Stimulated activated CD4-positive, alpha-beta T cell treated with anti-CD3 and anti-CD28 coated beads, Interleukin-1b, Interleukin-23, amount 100 ng/mL, for 24 hours (primary cell): ENCODE results near the gene VASP.

Source experiments
- DNase-seq, 4 experiments: peaks; one replicate each; pipeline ENCODE4 v3.0.0-alpha.2; 2020; ENCODE audit warnings: low read depth in 4 of 4, low spot score in 1 of 4

The VASP gene

DNA sequence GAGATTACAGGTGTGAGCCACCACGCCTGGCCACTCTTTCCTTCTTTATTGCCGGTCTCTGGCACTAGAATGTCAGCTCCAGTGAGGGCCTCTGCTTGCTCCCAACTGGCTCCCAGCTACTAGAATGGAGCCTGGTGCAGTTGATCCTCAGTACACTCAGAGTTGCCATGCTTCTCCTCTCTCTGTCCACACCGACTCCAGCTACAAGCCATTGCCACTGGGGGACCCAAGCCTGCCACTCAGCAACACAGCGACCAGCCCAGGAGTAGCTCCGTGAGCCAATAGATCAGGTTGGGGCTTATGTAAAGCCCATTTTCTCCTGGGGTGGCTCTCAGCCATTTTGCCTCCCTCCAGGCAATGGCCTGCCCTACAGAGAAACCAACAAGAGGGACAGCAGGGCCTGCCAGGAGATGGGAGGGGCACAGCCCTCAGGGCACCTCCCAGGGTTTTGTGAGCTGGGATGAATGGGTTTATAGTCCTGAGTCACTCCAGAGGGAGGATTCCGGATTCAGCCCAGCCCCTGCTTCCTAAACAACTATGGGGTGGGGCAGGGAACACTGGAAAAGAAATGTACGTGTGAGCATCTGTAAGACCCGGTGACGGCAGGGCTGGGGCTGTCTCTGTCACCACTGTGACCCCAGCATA, 40.8 kb downstream of the VASP start:
- DNase-seq, result no peak

DNA sequence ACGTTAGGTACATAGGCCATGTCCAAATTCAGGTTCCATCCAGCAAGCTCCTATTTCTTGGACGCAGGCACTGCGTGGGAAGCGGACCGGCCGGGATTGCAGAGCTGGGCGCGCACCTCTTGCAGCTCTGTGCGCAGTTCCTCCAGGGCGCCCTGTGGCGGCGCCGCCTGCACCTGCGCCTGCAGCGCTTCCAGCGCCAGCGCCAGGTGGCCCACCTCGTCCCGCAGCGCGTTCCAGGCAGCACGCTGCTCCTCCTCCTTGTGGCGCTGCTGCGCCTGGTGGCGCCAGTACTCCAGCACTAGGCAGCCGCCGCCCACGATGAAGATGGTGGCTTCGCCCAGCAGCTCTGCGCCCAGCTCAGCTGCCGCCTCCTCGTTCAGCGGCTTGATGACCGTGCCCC, 46.2 kb downstream of the VASP start:
- no peak for DNase-seq

DNA sequence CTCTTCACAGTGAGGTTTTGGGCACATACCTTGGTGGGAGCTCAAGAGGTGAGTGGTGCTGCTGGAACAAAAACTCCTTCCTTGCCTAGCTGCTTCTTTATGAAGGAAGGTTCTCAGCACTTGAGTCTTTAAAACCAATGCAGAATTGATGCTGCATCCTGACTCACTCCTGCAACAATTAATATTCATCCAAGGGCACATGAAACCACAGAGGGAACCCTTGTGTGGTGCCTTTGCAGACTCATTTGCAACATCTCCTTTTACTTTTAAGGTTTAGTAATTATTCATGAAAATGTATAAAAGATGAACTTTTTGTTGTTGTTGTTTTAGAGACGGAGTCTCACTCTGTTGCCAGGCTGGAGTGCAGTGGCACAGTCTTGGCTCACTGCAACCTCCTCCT, 47.2 kb downstream of the VASP start:
- no peak for DNase-seq

DNA sequence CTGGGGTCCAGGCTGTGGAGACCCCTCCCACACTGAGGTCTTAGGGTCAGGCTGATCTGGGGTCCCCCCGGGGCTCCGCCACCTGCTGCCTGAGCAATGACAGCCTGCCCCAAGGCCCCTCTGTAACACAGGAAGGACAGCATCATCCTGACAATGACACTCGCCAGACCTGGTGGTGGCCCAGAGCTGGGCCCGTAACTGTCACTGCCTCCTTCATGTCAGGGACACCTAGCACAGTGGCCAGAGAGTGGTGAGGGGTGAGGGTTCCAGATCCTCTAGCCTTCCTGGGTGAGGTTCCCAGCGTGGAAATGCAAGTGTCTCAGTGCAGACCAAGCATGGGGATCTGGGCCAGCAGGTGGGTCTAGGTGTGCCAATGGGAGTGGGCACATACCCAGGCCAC, 49.6 kb downstream of the VASP start:
- no peak for DNase-seq

DNA sequence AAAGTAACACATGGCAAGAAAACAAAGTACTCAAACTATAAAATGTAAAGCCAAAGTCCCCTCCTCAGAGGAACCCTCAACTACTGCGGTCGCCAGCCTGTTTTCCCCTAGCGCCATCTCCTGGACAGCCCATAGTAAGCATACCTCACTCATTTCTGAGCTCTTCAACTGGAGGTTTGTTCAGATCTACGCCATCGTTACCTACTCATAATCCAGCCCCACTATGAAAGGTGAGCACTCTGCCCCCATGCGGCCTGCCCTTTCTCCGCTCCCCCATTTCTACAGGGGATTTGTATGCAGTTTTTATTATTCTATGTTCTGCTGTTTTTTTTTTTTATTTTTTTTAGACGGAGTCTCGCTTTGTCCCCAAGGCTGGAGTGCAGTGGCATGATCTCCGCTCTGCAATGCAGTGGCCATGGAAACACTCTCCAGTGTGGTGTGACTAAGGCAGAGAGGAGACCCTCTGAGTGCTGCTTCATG, 51.2 kb downstream of the VASP start:
- peak; percentile 19 to 46 (median 32) for DNase-seq

DNA sequence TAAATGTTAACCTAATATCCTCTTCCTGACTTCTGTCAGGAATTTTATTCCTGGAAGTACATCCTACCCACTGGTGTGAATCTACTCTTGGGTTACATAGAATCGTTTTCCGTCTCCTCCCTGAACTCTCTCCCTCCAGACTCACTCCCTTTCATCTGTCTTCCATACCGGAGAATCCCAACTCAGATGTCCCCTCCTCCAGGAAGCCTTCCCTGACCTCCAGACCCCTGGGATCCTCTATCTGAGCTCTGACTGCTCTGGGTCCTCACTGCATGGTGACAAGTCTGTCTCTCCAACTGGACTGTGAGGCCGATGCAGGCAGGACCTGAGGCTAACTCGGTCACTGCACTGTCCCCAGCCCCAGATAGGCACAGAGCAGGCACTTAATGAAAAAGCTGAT, 52.8 kb downstream of the VASP start:
- no peak for DNase-seq

DNA sequence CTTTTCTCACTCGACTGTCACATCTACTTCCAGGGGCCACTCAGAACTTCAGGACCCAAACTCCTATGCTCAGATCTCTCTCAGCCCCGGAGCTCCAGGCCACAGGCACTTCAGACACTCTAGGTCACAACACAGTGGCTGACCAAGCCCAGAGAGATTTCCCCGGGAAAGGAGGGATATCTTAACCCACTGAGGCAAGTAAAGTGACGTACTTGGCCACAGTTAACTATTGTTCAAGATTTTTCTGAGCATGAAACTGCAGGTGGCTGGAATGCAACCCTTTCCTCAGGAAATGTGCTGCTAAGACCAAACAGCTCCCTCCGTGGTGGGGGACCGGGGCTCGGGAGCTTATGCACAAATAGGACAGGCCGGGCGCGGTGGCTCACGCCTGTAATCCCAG, 53.4 kb downstream of the VASP start:
- no peak for DNase-seq

DNA sequence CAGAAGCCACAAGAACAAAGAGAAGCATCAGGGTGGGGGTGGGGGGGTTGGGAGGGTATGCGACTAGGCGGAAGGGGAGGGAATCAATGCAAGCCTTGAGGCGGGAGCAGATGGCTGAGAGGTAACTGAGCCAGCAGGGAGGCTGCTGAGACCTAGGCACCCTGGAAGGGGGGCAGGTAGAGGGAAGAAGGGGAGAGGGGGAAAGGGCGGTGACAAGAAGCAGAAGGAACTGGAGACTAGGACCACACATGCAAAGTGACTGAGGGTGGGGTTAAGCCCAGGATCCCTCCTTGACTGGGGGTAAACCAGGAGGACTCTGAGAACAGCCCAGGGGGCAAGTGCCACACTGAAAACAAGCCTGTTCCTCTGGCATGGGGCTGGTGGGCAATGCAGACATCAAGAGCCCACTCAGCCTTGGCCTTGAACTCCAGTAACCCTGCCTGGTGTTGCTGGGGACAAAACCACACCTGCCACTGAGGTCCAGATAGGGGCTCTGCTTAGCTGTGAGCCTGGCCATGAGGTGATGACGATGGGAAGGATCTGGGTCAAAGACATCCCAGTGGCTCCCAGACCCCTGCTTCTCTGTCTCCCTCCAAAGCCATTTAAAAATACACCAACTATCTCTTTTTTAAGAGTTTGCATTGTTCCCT, 57.0 kb downstream of the VASP start:
- no peak for DNase-seq

DNA sequence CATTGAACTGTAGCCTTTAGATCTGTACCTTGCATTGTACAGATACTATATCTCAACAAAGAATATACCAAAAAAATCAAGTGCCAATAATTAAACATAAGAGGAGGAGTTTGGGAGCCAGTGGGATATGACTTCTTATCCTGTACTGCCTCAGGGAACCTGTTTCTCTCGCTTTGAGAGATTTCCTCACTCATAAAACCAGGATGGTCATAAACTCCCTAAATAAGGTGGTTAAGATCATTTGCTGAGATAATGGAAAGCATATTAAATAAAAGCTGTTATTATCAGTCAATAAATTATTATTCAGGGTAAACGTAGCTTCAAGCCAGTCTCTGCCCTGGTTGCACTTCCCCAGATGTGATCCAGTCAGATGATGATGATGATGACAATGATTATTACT, 60.3 kb downstream of the VASP start:
- DNase-seq, result no peak

DNA sequence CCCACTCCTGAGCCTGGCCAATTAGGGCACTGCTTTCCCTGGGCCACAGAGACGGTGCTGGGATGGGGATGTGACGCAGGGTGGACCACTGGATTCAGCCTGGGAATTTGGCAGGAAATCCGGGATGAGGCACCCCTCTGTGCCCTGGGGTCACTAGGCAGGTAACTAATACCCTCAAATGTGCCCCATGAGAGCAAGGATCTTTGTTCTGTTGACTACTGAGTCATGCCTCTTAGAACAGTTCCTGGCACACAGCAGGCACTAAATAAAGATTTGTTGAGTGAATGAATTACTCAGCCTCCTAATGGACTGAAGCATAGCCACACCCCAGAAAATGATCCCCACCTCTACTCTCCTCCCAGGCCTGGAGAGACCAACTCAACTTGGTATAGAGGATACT, 61.5 kb downstream of the VASP start:
- no peak for DNase-seq

DNA sequence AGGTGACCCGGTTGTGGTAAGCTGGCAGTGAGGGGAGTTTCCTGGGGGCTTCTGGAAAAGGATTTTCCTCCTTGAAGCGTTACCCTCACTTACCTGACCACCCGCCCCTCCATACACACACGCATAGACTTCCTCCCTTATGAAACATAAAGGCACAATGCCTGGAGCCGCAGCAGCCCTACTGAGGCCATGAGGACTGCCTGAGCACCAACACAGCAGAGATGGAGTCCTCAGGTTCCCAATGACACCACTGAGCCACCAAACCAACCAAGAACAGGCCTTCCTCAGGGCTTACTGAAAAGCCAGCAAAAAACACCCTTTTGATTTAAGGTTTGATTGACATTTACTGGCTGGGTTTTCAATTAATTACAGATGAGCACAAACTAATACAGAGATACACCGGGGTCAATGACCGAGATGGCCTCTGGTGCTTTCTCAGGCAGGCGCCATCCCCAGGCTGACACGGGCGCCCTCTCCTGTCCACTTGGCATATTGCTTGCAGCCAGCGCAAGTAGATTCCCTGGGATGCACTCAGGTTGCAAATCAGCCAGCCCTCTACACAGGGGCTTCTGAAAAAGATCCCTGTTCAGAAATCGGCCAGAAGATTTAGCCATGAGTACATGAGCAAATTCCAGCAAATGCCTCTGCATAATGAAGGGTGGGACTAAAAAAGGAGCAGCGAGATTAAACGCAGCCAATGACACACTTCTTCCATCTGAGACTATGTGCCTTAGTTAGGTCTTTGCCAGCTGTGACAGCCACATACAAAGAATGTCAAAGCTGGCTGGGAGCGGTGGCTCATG, 62.5 kb downstream of the VASP start:
- peak in 3 of 4 experiments; percentile 36 to 46 (median 37) for DNase-seq

DNA sequence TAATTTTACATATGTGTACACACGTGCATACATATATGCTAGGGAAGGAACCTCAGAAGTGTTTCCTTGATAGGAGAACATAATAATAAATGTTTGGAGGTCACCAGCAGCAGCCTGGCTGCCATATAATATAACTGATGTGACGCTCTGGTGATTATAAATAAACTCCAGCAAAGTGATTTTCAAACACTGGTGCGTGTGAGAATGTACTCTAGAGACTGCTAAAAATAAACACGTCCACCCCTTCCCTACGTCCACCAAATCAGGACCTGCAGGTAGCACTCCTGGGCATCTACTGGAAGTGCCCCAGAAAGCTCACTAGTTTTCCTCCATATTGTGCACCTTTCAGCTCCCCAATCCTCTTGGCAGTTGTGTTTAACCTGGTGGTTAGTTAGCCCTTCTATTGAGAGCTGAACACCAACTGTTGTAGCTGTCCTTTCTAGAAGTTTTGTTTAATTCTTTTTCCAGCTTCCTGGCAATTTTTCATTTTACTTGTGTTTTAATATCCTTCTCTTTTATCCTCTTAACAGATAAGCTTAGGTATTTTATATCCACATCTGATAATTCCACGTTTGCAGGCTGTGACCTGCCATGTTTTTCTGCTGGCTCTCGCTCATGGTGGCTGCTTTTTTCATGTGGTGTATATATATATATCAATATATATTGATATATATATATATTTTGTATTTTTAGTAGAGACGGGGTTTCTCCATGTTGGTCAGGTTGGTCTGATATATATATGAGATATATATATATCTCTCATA, 64.4 kb downstream of the VASP start:
- DNase-seq, result no peak

DNA sequence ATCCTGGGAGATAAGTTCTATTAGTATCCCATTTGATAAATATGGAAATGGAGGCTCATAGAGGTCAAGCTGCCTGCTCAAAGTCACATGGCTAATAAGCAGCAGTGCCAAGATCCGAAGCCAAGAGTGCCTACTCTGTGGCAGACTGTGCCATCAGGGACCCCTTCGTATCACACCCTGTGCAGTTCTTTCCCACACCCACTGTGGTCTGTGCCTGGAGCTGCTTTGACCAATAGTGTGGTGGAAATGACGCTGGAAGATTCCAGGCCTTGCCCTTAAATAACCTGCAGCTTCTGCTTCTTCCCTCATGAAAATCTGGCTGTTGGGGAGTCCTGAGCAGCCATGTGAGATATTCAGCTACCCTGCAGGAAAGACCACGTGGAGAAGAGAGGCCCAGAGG, 67.2 kb downstream of the VASP start:
- DNase-seq, result no peak

DNA sequence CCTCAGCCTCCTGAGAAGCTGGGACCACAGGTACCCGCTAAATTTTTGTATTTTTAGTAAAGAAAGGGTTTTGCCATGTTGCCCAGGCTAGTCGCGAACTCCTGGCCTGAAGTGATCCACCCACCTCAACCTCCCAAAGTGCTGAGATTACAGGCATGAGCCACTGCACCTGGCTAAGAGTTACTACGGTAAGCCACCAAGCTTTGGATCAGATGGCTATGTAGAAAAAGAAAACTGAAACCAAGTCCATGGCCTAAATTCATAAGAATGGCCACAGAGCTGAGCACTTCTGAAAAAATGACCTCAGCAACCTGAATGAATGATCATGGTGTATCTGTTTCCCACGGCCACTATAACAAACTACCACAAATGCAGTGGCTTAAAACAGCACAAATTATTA, 67.9 kb downstream of the VASP start:
- DNase-seq, result no peak
